SK-N-SH (cell line): ENCODE results near the gene CAMK2B. TPM values are rescaled to one million over a fixed set of nuclear protein-coding genes. Genes with fewer than 3 reads are reported as not detected.
A peak's percentile ranks its signal among the peaks of the same experiment; 100 is the strongest.

Source experiments
- CTCF ChIA-PET: fragments of 300-600, 350-600 bp; formaldehyde crosslinking; extraction: SDS; loops from one replicate; lab custom pipeline; 2021; lab: Yijun Ruan, JAX
- POLR2A ChIA-PET: fragments of 350-600 bp; sonication (Branson Sonifier 250); formaldehyde crosslinking; extraction: SDS; loops from one replicate; lab custom pipeline; 2020; ENCODE audit warnings: antibody characterized with exemption, inconsistent platforms; lab: Yijun Ruan, JAX
- DNase-seq: peaks from one replicate; pipeline ENCODE4 v3.0.0; 2012
- H2AFZ ChIP-seq: fragments of 200-600 bp; sonication (generic); 2 replicates; pipeline ENCODE4 v1.8.1; 2016; ENCODE audit warnings: antibody characterized with exemption, mild to moderate bottlenecking, low read depth
- H3F3A ChIP-seq: fragments of 200-600 bp; sonication (generic); replicated peaks from 2 replicates; pipeline ENCODE3; 2016; ENCODE audit warnings: antibody characterized with exemption, mild to moderate bottlenecking; ENCODE audit not compliant: insufficient read depth
- H3K27ac ChIP-seq, 2 experiments: fragments of 200-500 bp in 1 of 2; fragments of 200-600 bp in 1 of 2; sonication (Bioruptor generic) in 1 of 2; sonication (generic), shearing (Covaris generic) in 1 of 2; 2 replicates each; pipeline versions ENCODE4 v1.5.1 to v1.6.1; 2014 to 2016; ENCODE audit warnings: low read depth in 2 of 2, inconsistent platforms in 1 of 2, low read length in 1 of 2, mild to moderate bottlenecking in 1 of 2, mixed read lengths in 1 of 2
- H3K27me3 ChIP-seq: fragments of 200-600 bp; sonication (generic), shearing (Covaris generic); 2 replicates; pipeline ENCODE4 v1.6.1; 2016; ENCODE audit warnings: mixed run types; ENCODE audit not compliant: insufficient read depth
- H3K36me3 ChIP-seq, 2 experiments: fragments of 200-500 bp in 1 of 2; fragments of 200-600 bp in 1 of 2; sonication (Bioruptor generic) in 1 of 2; sonication (generic) in 1 of 2; replicated peaks in 1 of 2; 2 replicates each; pipeline versions ENCODE3 to v1.5.1; 2014 to 2016; ENCODE audit warnings: low read length in 1 of 2, mild to moderate bottlenecking in 1 of 2; ENCODE audit not compliant: insufficient read depth in 2 of 2, control insufficient read depth in 1 of 2
- H3K4me1 ChIP-seq, 2 experiments: fragments of 200-500 bp in 1 of 2; fragments of 200-600 bp in 1 of 2; sonication (Bioruptor generic) in 1 of 2; sonication (generic), shearing (Covaris generic) in 1 of 2; 2 replicates each; pipeline versions ENCODE4 v1.5.1 to v1.6.1; 2014 to 2016; ENCODE audit warnings: low read depth in 1 of 2, low read length in 1 of 2, mixed run types in 1 of 2; ENCODE audit not compliant: insufficient read depth in 2 of 2, control insufficient read depth in 1 of 2
- H3K4me2 ChIP-seq: fragments of 200-600 bp; sonication (generic), shearing (Covaris generic); 2 replicates; pipeline ENCODE4 v1.6.1; 2017; ENCODE audit warnings: mixed run types
- H3K4me3 ChIP-seq, 2 experiments: fragments of 200-500 bp in 1 of 2; fragments of 200-600 bp in 1 of 2; sonication (Bioruptor generic) in 1 of 2; sonication (generic), shearing (Covaris generic) in 1 of 2; 2 replicates each; pipeline versions ENCODE4 v1.5.1 to v1.8.1; 2014 to 2016; ENCODE audit warnings: low read depth in 2 of 2, inconsistent platforms in 1 of 2, low read length in 1 of 2, mild to moderate bottlenecking in 1 of 2, mixed read lengths in 1 of 2, moderate library complexity in 1 of 2
- H3K79me2 ChIP-seq: fragments of 200-600 bp; sonication (generic); 2 replicates; pipeline ENCODE4 v1.8.1; 2017; ENCODE audit warnings: mild to moderate bottlenecking; ENCODE audit not compliant: insufficient read depth
- H3K9ac ChIP-seq: fragments of 200-600 bp; sonication (generic); 2 replicates; pipeline ENCODE4 v1.6.1; 2017; ENCODE audit warnings: mixed run types
- H3K9me2 ChIP-seq: fragments of 200-600 bp; sonication (generic); 2 replicates; pipeline ENCODE4 v1.6.1; 2017; ENCODE audit warnings: mixed run types
- H3K9me3 ChIP-seq: fragments of 200-600 bp; sonication (generic); 2 replicates; pipeline ENCODE4 v1.6.1; 2017; ENCODE audit warnings: mixed run types, mild to moderate bottlenecking, moderate library complexity
- H4K20me1 ChIP-seq: fragments of 200-600 bp; sonication (generic); 2 replicates; pipeline ENCODE4 v1.6.1; 2017; ENCODE audit warnings: mild to moderate bottlenecking, mixed run types; ENCODE audit not compliant: insufficient read depth
- CHD2 ChIP-seq: fragments of 150-350 bp; IDR thresholded peaks from 2 replicates; pipeline ENCODE4 v1.6.1; 2018; ENCODE audit warnings: low read length; ENCODE audit not compliant: partially characterized antibody
- ELF1 ChIP-seq: IDR thresholded peaks from 2 replicates; pipeline ENCODE4 v1.4.0; 2012
- FOXJ3 ChIP-seq: sonication (generic); formaldehyde crosslinking; IDR thresholded peaks from 2 replicates; pipeline ENCODE4 v1.5.1; 2020; ENCODE audit warnings: mild to moderate bottlenecking, missing genetic modification reagents
- FOXM1 ChIP-seq: IDR thresholded peaks from 2 replicates; pipeline ENCODE4 v1.4.0; 2012; ENCODE audit warnings: low read depth, mild to moderate bottlenecking
- NFIC ChIP-seq: IDR thresholded peaks from 2 replicates; pipeline ENCODE4 v1.4.0; 2012; ENCODE audit warnings: borderline replicate concordance
- NRF1 ChIP-seq: IDR thresholded peaks from 2 replicates; pipeline ENCODE4 v1.6.1; 2012; ENCODE audit warnings: low read depth, mild to moderate bottlenecking, low read length
- RAD21 ChIP-seq: IDR thresholded peaks from 2 replicates; pipeline ENCODE4 v1.6.1; 2012; ENCODE audit warnings: mild to moderate bottlenecking, low read length
- SIN3A ChIP-seq: IDR thresholded peaks from 2 replicates; pipeline ENCODE4 v1.6.1; 2012; ENCODE audit warnings: low read depth, mild to moderate bottlenecking, low read length, moderate library complexity, borderline replicate concordance
- SMC3 ChIP-seq: IDR thresholded peaks from 2 replicates; pipeline ENCODE4 v1.6.1; 2012; ENCODE audit warnings: low read depth, low read length, improper control_type of control experiment
- TCF12 ChIP-seq: IDR thresholded peaks from 2 replicates; pipeline ENCODE4 v1.4.0; 2012
- TEAD4 ChIP-seq: IDR thresholded peaks from 2 replicates; pipeline ENCODE4 v1.4.0; 2012; ENCODE audit warnings: mild to moderate bottlenecking, borderline replicate concordance; ENCODE audit not compliant: insufficient read depth
- YY1 ChIP-seq: IDR thresholded peaks from 2 replicates; pipeline ENCODE4 v1.4.0; 2012; ENCODE audit warnings: low read depth, mild to moderate bottlenecking
- WGBS: methylation state at CpG from one replicate; pipeline ENCODE4 v1.1.6; 2017; ENCODE audit warnings: low lambda C conversion rate; 5-methylcytosine and 5-hydroxymethylcytosine counted together
- polyA plus RNA-seq, 3 experiments: library from polyadenylated mRNA; depleted of rRNA; stranded (reverse); fragments of >200 nt; gene quantifications; 2 replicates each; pipeline ENCODE4 v1.2.3, GENCODE V29; 2012
- TF ChIP-seq, protein P1 (sequence below): IDR thresholded peaks from 2 replicates; pipeline ENCODE4 v1.4.0; 2012; ENCODE audit warnings: low read depth
- TF ChIP-seq, protein P2 (sequence below): fragments of 150-350 bp; IDR thresholded peaks from 2 replicates; pipeline ENCODE4 v1.6.1; 2016; ENCODE audit warnings: mild to moderate bottlenecking, low read depth, low read length
- TF ChIP-seq, protein P3 (sequence below): IDR thresholded peaks from 2 replicates; pipeline ENCODE4 v1.6.1; 2012; ENCODE audit warnings: mild to moderate bottlenecking, low read depth, low read length, moderate library complexity
- TF ChIP-seq, protein P4 (sequence below): IDR thresholded peaks from 2 replicates; pipeline ENCODE4 v1.4.0; 2012; ENCODE audit warnings: low read depth, borderline replicate concordance
- TF ChIP-seq, protein P5 (sequence below): IDR thresholded peaks from 2 replicates; pipeline ENCODE4 v1.4.0; 2012; ENCODE audit warnings: low read depth, borderline replicate concordance
- TF ChIP-seq, protein P6 (sequence below): IDR thresholded peaks from 2 replicates; pipeline ENCODE4; 2012
- TF ChIP-seq, protein P7 (sequence below): fragments of 200-600 bp; sonication (generic); IDR thresholded peaks from 2 replicates; pipeline ENCODE4 v1.6.1; 2017; ENCODE audit warnings: antibody characterized with exemption, mild to moderate bottlenecking, moderate library complexity

The CAMK2B gene
- polyA plus RNA-seq, 1 of the 3 experiments (the other 2 are of a cell fraction): 0.20 TPM

DNA sequence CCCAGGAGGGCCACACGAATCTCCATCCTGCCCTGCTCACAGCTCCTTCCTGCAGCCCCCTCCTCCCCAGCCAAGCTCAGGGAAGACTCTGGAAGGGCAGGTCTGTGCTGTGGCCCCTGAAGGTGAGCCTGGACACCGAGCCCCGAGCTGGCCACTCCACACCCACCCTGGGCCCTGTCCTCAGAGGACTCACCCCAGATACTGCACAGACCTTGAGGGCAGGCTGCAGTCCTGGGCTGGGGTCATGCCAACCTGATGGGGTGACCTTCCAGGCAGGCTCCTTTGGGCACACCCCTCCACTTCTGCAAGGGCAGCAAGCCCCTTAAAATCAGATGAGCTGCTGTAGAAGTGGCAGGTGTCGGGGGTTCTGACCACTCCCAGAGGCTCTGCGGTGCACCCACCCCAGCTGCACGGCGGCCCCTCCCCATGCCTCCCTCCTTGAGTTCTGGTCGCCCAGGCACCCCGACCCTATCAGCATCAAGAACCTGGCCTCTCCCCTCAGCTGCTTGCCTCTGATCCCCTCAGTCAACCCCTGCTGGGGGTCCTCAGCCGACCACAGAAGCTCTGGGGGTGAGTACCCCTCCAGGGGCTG lies 100.3 kb downstream of the CAMK2B start:
- no peak overlapping the region for H3K4me3 ChIP-seq
- no peaks in the 10 kb centered on the region for H3K36me3 ChIP-seq
- no peak overlapping the region for H3K9ac ChIP-seq
- ChIA-PET POLR2A (interaction anchor here (1.1 kb wide), 1 partner anchor 11 kb away, joined by 4 read pairs; no protein-coding TSS in a partner anchor), CTCF (interaction anchor here (0.9 to 6.9 kb wide), 4 partner anchors 8 to 29 kb away, joined by 3 to 70 read pairs (median 4); no protein-coding TSS in a partner anchor)
- DNase-seq: peak; percentile 44
- H3K79me2 ChIP-seq: no peaks in the 10 kb centered on the region
- H3K27ac ChIP-seq: peak overlapping the region in 1 of 2 experiments; percentile 50; a peak in 1 of 4 replicates
- no peaks in the 10 kb centered on the region for H3K9me3 ChIP-seq
- H3K9me2 ChIP-seq: no peaks in the 10 kb centered on the region
- H3K27me3 ChIP-seq: no peaks in the 10 kb centered on the region
- H4K20me1 ChIP-seq: no peaks in the 10 kb centered on the region
- no peak overlapping the region for H3K4me2 ChIP-seq
- TF ChIP-seq, protein P1, sequence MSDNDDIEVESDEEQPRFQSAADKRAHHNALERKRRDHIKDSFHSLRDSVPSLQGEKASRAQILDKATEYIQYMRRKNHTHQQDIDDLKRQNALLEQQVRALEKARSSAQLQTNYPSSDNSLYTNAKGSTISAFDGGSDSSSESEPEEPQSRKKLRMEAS: no peak
- TF ChIP-seq NRF1: no peak
- TF ChIP-seq, protein P2, sequence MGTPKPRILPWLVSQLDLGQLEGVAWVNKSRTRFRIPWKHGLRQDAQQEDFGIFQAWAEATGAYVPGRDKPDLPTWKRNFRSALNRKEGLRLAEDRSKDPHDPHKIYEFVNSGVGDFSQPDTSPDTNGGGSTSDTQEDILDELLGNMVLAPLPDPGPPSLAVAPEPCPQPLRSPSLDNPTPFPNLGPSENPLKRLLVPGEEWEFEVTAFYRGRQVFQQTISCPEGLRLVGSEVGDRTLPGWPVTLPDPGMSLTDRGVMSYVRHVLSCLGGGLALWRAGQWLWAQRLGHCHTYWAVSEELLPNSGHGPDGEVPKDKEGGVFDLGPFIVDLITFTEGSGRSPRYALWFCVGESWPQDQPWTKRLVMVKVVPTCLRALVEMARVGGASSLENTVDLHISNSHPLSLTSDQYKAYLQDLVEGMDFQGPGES: no peak
- TF ChIP-seq CHD2: no peak
- TF ChIP-seq YY1: no peak
- TF ChIP-seq, protein P3, sequence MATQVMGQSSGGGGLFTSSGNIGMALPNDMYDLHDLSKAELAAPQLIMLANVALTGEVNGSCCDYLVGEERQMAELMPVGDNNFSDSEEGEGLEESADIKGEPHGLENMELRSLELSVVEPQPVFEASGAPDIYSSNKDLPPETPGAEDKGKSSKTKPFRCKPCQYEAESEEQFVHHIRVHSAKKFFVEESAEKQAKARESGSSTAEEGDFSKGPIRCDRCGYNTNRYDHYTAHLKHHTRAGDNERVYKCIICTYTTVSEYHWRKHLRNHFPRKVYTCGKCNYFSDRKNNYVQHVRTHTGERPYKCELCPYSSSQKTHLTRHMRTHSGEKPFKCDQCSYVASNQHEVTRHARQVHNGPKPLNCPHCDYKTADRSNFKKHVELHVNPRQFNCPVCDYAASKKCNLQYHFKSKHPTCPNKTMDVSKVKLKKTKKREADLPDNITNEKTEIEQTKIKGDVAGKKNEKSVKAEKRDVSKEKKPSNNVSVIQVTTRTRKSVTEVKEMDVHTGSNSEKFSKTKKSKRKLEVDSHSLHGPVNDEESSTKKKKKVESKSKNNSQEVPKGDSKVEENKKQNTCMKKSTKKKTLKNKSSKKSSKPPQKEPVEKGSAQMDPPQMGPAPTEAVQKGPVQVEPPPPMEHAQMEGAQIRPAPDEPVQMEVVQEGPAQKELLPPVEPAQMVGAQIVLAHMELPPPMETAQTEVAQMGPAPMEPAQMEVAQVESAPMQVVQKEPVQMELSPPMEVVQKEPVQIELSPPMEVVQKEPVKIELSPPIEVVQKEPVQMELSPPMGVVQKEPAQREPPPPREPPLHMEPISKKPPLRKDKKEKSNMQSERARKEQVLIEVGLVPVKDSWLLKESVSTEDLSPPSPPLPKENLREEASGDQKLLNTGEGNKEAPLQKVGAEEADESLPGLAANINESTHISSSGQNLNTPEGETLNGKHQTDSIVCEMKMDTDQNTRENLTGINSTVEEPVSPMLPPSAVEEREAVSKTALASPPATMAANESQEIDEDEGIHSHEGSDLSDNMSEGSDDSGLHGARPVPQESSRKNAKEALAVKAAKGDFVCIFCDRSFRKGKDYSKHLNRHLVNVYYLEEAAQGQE: no peak
- TF ChIP-seq NFIC: no peak
- TF ChIP-seq, protein P4, sequence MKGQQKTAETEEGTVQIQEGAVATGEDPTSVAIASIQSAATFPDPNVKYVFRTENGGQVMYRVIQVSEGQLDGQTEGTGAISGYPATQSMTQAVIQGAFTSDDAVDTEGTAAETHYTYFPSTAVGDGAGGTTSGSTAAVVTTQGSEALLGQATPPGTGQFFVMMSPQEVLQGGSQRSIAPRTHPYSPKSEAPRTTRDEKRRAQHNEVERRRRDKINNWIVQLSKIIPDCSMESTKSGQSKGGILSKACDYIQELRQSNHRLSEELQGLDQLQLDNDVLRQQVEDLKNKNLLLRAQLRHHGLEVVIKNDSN: no peak
- TF ChIP-seq, protein P5, sequence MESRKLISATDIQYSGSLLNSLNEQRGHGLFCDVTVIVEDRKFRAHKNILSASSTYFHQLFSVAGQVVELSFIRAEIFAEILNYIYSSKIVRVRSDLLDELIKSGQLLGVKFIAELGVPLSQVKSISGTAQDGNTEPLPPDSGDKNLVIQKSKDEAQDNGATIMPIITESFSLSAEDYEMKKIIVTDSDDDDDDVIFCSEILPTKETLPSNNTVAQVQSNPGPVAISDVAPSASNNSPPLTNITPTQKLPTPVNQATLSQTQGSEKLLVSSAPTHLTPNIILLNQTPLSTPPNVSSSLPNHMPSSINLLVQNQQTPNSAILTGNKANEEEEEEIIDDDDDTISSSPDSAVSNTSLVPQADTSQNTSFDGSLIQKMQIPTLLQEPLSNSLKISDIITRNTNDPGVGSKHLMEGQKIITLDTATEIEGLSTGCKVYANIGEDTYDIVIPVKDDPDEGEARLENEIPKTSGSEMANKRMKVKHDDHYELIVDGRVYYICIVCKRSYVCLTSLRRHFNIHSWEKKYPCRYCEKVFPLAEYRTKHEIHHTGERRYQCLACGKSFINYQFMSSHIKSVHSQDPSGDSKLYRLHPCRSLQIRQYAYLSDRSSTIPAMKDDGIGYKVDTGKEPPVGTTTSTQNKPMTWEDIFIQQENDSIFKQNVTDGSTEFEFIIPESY: no peak
- TF ChIP-seq SMC3: no peak
- TF ChIP-seq, protein P6, sequence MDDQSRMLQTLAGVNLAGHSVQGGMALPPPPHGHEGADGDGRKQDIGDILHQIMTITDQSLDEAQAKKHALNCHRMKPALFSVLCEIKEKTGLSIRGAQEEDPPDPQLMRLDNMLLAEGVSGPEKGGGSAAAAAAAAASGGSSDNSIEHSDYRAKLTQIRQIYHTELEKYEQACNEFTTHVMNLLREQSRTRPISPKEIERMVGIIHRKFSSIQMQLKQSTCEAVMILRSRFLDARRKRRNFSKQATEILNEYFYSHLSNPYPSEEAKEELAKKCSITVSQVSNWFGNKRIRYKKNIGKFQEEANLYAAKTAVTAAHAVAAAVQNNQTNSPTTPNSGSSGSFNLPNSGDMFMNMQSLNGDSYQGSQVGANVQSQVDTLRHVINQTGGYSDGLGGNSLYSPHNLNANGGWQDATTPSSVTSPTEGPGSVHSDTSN: no peak
- no peak for TF ChIP-seq TCF12
- no peak for TF ChIP-seq FOXJ3 (CRISPR knock-in tag)
- no peak for TF ChIP-seq SIN3A
- TF ChIP-seq TEAD4: no peak
- no peak for TF ChIP-seq RAD21
- TF ChIP-seq FOXM1: no peak
- TF ChIP-seq, protein P7, sequence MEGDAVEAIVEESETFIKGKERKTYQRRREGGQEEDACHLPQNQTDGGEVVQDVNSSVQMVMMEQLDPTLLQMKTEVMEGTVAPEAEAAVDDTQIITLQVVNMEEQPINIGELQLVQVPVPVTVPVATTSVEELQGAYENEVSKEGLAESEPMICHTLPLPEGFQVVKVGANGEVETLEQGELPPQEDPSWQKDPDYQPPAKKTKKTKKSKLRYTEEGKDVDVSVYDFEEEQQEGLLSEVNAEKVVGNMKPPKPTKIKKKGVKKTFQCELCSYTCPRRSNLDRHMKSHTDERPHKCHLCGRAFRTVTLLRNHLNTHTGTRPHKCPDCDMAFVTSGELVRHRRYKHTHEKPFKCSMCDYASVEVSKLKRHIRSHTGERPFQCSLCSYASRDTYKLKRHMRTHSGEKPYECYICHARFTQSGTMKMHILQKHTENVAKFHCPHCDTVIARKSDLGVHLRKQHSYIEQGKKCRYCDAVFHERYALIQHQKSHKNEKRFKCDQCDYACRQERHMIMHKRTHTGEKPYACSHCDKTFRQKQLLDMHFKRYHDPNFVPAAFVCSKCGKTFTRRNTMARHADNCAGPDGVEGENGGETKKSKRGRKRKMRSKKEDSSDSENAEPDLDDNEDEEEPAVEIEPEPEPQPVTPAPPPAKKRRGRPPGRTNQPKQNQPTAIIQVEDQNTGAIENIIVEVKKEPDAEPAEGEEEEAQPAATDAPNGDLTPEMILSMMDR: no peak
- TF ChIP-seq ELF1: no peak
- no peak overlapping the region for H2AFZ ChIP-seq
- WGBS: 50% methylated on average over 4 of the region's 10 CpGs
- H3F3A ChIP-seq: no peaks in the 10 kb centered on the region
- H3K4me1 ChIP-seq: peaks cover 0 to 38% of the 10 kb centered on the region in 2 experiments; a peak in 1 of 4 replicates
